B cell (primary cell): ENCODE measurements around the gene GNB1. TPM values are rescaled to one million over a fixed set of nuclear protein-coding genes. Genes with fewer than 3 reads are reported as not detected.
"Not testable (repeated sequence)": the region's sequence is repeated elsewhere in the genome, so short reads cannot be mapped to it uniquely, and the experiment has no call there.

ENCODE experiments used
- ATAC-seq: fragments of 200-7000 bp; cut with Tn5 transposase; one replicate; pipeline ENCODE4 v1.10.0; 2021; ENCODE audit warnings: low read depth, mild to moderate bottlenecking, moderate number of reproducible peaks, moderate library complexity
- CTCF ChIA-PET: fragments of 350-600 bp; sonication (Branson Sonifier 250); formaldehyde crosslinking; loops from one replicate; lab custom pipeline; 2021; ENCODE audit warnings: antibody characterized with exemption, inconsistent platforms; lab: Charles Lee
- POLR2A ChIA-PET: fragments of 350-600 bp; sonication (Branson Sonifier 250); formaldehyde crosslinking; loops from one replicate; lab custom pipeline; 2021; ENCODE audit warnings: antibody characterized with exemption; lab: Charles Lee
- DNase-seq: peaks from one replicate; pipeline ENCODE4 v3.0.0; 2013
- H2AFZ ChIP-seq: 2 replicates; pipeline ENCODE4 v1.6.1; 2012; ENCODE audit warnings: mild to moderate bottlenecking, low read depth, low read length; ENCODE audit not compliant: insufficient read depth, poor library complexity, severe bottlenecking
- H3K27ac ChIP-seq, 2 donors: 1 replicate in 1 of 2; 2 replicates in 1 of 2; pipeline ENCODE4 v1.5.1; 2012 to 2013; ENCODE audit warnings: low read length in 2 of 2, mild to moderate bottlenecking in 2 of 2, moderate library complexity in 1 of 2
- H3K27me3 ChIP-seq, 4 experiments: fragments of 200-600 bp in 1 of 4; sonication (generic) in 1 of 4; replicated peaks in 1 of 4; 1 replicate in 2 of 4; 2 replicates in 2 of 4; pipeline versions ENCODE4 v1.6.1 to v1.7.0; 2013 to 2016; ENCODE audit warnings: low read length in 3 of 4, mild to moderate bottlenecking in 2 of 4, mixed read lengths in 1 of 4, moderate library complexity in 1 of 4; ENCODE audit not compliant: insufficient read depth in 4 of 4, control insufficient read depth in 3 of 4; ENCODE audit errors: control extremely low read depth in 1 of 4
- H3K36me3 ChIP-seq, 2 experiments: replicated peaks in 1 of 2; 1 replicate in 1 of 2; 2 replicates in 1 of 2; pipeline versions ENCODE4 v1.6.1 to v1.7.1; 2013; ENCODE audit warnings: low read length in 1 of 2; ENCODE audit not compliant: insufficient read depth in 2 of 2, control insufficient read depth in 1 of 2; ENCODE audit errors: control extremely low read depth in 1 of 2, extremely low read depth in 1 of 2
- H3K4me1 ChIP-seq, 2 donors: fragments of 200-600 bp in 1 of 2; sonication (generic) in 1 of 2; 1 replicate in 1 of 2; 2 replicates in 1 of 2; pipeline versions ENCODE4 v1.5.1 to v1.6.1; 2013 to 2017; ENCODE audit warnings: low read length in 2 of 2; ENCODE audit not compliant: control insufficient read depth in 2 of 2, insufficient read depth in 2 of 2
- H3K4me2 ChIP-seq: replicated peaks from 2 replicates; pipeline ENCODE3; 2012; ENCODE audit warnings: mild to moderate bottlenecking, low read depth, low read length; ENCODE audit not compliant: poor library complexity, severe bottlenecking
- H3K4me3 ChIP-seq, 5 experiments: fragments of 200-600 bp in 1 of 5; sonication (generic) in 1 of 5; 1 replicate in 3 of 5; 2 replicates in 2 of 5; pipeline versions ENCODE4 v1.5.1 to v1.7.0; 2011 to 2016; ENCODE audit warnings: low read length in 4 of 5, mild to moderate bottlenecking in 4 of 5, low read depth in 2 of 5, control low read depth in 1 of 5, moderate library complexity in 1 of 5; ENCODE audit not compliant: insufficient read depth in 1 of 5; ENCODE audit errors: control extremely low read depth in 1 of 5, extremely low read depth in 1 of 5
- H3K79me2 ChIP-seq: fragments of 200-600 bp; sonication (generic); one replicate; pipeline ENCODE4 v1.6.0; 2016; ENCODE audit warnings: low read length; ENCODE audit not compliant: control insufficient read depth, insufficient read depth
- H3K9ac ChIP-seq: fragments of 200-600 bp; sonication (generic); 2 replicates; pipeline ENCODE4 v1.6.1; 2017; ENCODE audit warnings: mild to moderate bottlenecking, low read length, moderate library complexity
- H3K9me3 ChIP-seq, 3 donors: one replicate each; pipeline versions ENCODE4 v1.6.1 to v1.7.1; 2013; ENCODE audit warnings: low read length in 2 of 3; ENCODE audit not compliant: control insufficient read depth in 2 of 3, insufficient read depth in 1 of 3; ENCODE audit errors: control extremely low read depth in 1 of 3
- H4K20me1 ChIP-seq: 2 replicates; pipeline ENCODE4 v1.6.0; 2012; ENCODE audit warnings: mild to moderate bottlenecking, low read length; ENCODE audit not compliant: insufficient read depth, control insufficient read depth, poor library complexity, severe bottlenecking
- H3K27ac Mint-ChIP-seq: one replicate; pipeline ENCODE4 v1.8.0; 2021; ENCODE audit warnings: mixed read lengths
- H3K27me3 Mint-ChIP-seq: one replicate; pipeline ENCODE4 v1.8.0; 2021; ENCODE audit warnings: mixed read lengths
- H3K4me1 Mint-ChIP-seq: one replicate; pipeline ENCODE4 v1.8.0; 2021; ENCODE audit warnings: mixed read lengths
- H3K4me3 Mint-ChIP-seq: one replicate; pipeline ENCODE4 v1.8.0; 2021; ENCODE audit warnings: mixed read lengths
- H3K9me3 Mint-ChIP-seq: one replicate; pipeline ENCODE4 v1.8.0; 2022; ENCODE audit warnings: mixed read lengths; ENCODE audit not compliant: insufficient read depth
- WGBS: methylation state at CpG from one replicate; pipeline ENCODE4 v1.1.5; 2013; ENCODE audit warnings: missing lambda C conversion rate; ENCODE audit not compliant: insufficient coverage; 5-methylcytosine and 5-hydroxymethylcytosine counted together
- intact Hi-C: fragments of 100-400 bp; cut with micrococcal nuclease; formaldehyde crosslinking; loops from one replicate; pipeline ENCODE4 v1.10.0; 2022
- polyA plus RNA-seq: library from polyadenylated mRNA; depleted of rRNA; stranded (reverse); fragments of >200 nt; gene quantifications from 2 replicates; pipeline ENCODE4 v1.2.3, GENCODE V29; 2012
- total RNA-seq, 2 donors: library from RNA; stranded (reverse); fragments of 120-200 nt in 1 of 2; gene quantifications; 1 replicate in 1 of 2; 2 replicates in 1 of 2; pipeline versions ENCODE4 v1.2.3 to v1.2.4, GENCODE V29; 2013 to 2022

The GNB1 gene
- total and polyA plus RNA-seq, 2 donors (not counting 1 experiment from before 2014, with no cell fraction given), result 249 to 269 TPM

- intact Hi-C loops, result loop anchor here (2.0 kb wide), 1 partner anchor 54 kb away; no protein-coding TSS in a partner anchor
- H3K9me3 ChIP-seq, H3K79me2 ChIP-seq, H3K4me1 ChIP-seq, H3K4me2 ChIP-seq, H3K4me1 Mint-ChIP-seq, H3K27ac ChIP-seq, DNase-seq, H3K9ac ChIP-seq, H3K4me3 ChIP-seq, H3K27ac Mint-ChIP-seq, H3K36me3 ChIP-seq, H3K27me3 Mint-ChIP-seq, H4K20me1 ChIP-seq, H3K27me3 ChIP-seq, POLR2A ChIA-PET, H3K9me3 Mint-ChIP-seq, ATAC-seq, H2AFZ ChIP-seq: not testable (repeated sequence)
- peak overlapping the region; percentile 39 for H3K4me3 Mint-ChIP-seq
- CTCF ChIA-PET, result interaction anchor here (0.6 kb wide), 1 partner anchor 317 kb away, joined by 3 read pairs; no protein-coding TSS in a partner anchor
- 86% methylated on average over 5 of the region's 11 CpGs for WGBS
These were observed 148.4 kb downstream of the GNB1 start for GRCh38 chr1:1742529-1742928.

- H3K27ac Mint-ChIP-seq, DNase-seq, H3K9me3 Mint-ChIP-seq, H3K4me2 ChIP-seq, H4K20me1 ChIP-seq, H3K27ac ChIP-seq, H3K27me3 Mint-ChIP-seq, H3K4me3 ChIP-seq, CTCF ChIA-PET, H2AFZ ChIP-seq, H3K36me3 ChIP-seq, intact Hi-C loops, H3K4me3 Mint-ChIP-seq, H3K4me1 ChIP-seq, H3K4me1 Mint-ChIP-seq, H3K27me3 ChIP-seq, POLR2A ChIA-PET, ATAC-seq, H3K9ac ChIP-seq, H3K9me3 ChIP-seq, H3K79me2 ChIP-seq: not testable (repeated sequence)
- 100% methylated on average over 2 of the region's 12 CpGs for WGBS
These were observed 149.9 kb downstream of the GNB1 start for GRCh38 chr1:1741013-1741412.

- H4K20me1 ChIP-seq, CTCF ChIA-PET, H3K4me3 ChIP-seq, H3K79me2 ChIP-seq, H3K36me3 ChIP-seq, H3K27me3 ChIP-seq, H2AFZ ChIP-seq, POLR2A ChIA-PET, H3K4me1 ChIP-seq, H3K27ac Mint-ChIP-seq, intact Hi-C loops, H3K9ac ChIP-seq, H3K27ac ChIP-seq, DNase-seq, H3K4me3 Mint-ChIP-seq, H3K9me3 ChIP-seq, H3K4me1 Mint-ChIP-seq, H3K27me3 Mint-ChIP-seq, H3K4me2 ChIP-seq, H3K9me3 Mint-ChIP-seq: not testable (repeated sequence)
- WGBS, result no CpG with 5 or more reads among the region's 22 CpGs
- peak; percentile 54 for ATAC-seq
These were observed 152.0 kb downstream of the GNB1 start for GRCh38 chr1:1738799-1739337.

- H3K36me3 ChIP-seq, result peaks cover 0 to 10% of the 10 kb centered on the region in 2 experiments
- H3K4me3 Mint-ChIP-seq, H3K27ac ChIP-seq, H3K9me3 Mint-ChIP-seq, H3K4me3 ChIP-seq, H3K4me2 ChIP-seq, CTCF ChIA-PET, H3K27ac Mint-ChIP-seq, H3K9ac ChIP-seq, H3K9me3 ChIP-seq, H3K27me3 Mint-ChIP-seq, H4K20me1 ChIP-seq, intact Hi-C loops, H3K4me1 Mint-ChIP-seq, POLR2A ChIA-PET, H3K27me3 ChIP-seq, H2AFZ ChIP-seq, H3K4me1 ChIP-seq, DNase-seq: not testable (repeated sequence)
- 90% methylated on average over 14 of the region's 44 CpGs for WGBS
- peak; percentile 28 for ATAC-seq
- peaks cover 11% of the 10 kb centered on the region for H3K79me2 ChIP-seq
These were observed 153.0 kb downstream of the GNB1 start for GRCh38 chr1:1737675-1738590.
